Left cardiac atrium (tissue), 4 donors: ENCODE measurements around the gene ARID4B. TPM values are rescaled to one million over a fixed set of nuclear protein-coding genes. Genes with fewer than 3 reads are reported as not detected.

Experiments
- ATAC-seq, 2 donors: fragments of 200-7000 bp; cut with Tn5 transposase; one replicate each; pipeline ENCODE4 v1.9.1; 2020; ENCODE audit warnings: mild to moderate bottlenecking in 2 of 2, moderate library complexity in 2 of 2
- DNase-seq: peaks from one replicate; pipeline ENCODE4 v3.0.0-alpha.2; 2020
- intact Hi-C, 2 donors: fragments of 100-400 bp; cut with DNase I; formaldehyde crosslinking; loops; one replicate each; pipeline versions ENCODE4 v1.14.1 to v1.15.1; 2022 to 2023
- total RNA-seq, 2 donors: library from RNA; stranded (reverse); fragmentation: NEBNext Ultra II Directional; extraction: Animal tissue kit (Norgen Biotek cat#: 25700); gene quantifications; one replicate each; pipeline ENCODE4 v1.2.1, GENCODE V29; 2021
- donor health status: DM: no; HTN: yes; CAD: no.
- donor health status: DM: no; HTN: yes; CAD: no; lungs with severe emphysema.
- donor health status: DM: yes; HTN: yes; CAD: no.
- donor health status: Dilated cardiomyopathy.

The ARID4B gene
- total RNA-seq, 2 donors from 2014 or later = 17.6 to 19.3 TPM

DNA sequence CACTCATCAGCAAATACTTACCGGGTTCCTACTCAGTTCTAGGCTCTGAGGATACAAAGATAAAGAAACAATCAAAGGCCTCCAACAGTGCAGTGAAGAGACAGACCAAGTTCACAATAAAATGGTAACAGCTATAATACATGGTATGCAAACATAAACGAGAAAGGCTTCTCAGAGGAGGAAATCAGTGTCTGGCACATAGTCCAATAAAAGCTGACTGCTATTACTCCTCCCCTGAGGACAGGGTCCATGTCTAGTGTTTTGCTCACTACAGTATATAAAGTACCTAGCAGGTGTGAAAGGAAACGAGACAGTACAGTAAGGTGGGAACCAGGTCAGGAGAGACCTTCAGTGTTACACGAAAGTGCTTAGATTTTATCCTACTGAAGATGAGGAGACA lies 171.2 kb downstream of the ARID4B start:
- no peak for ATAC-seq
- no peak for DNase-seq
- intact Hi-C loops = no loop called here

DNA sequence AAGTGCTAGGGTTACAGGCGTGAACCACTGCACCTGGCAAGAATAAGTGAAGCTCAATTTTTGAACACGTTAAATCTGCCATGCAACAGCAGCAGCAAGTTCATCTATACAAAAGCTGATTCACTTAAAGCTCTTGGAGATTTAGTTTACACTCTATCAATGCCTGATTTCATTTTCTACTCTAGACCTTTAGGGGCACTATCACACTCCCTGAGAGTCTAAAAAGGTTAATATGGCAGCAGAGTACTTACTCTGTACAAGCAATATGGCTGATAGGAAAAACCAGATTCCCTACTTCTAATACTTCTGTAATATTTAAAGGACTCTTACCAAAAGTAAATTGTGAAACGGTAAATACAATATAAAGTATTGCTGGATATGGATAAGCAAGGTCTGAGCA lies 171.7 kb downstream of the ARID4B start:
- ATAC-seq = no peak
- intact Hi-C loops = no loop called here
- DNase-seq = no peak

- DNase-seq (no peak), ATAC-seq (no peak)
- intact Hi-C loops = no loop called here
These were observed 175.7 kb downstream of the ARID4B start for GRCh38 chr1:235152235-235152634.

DNA sequence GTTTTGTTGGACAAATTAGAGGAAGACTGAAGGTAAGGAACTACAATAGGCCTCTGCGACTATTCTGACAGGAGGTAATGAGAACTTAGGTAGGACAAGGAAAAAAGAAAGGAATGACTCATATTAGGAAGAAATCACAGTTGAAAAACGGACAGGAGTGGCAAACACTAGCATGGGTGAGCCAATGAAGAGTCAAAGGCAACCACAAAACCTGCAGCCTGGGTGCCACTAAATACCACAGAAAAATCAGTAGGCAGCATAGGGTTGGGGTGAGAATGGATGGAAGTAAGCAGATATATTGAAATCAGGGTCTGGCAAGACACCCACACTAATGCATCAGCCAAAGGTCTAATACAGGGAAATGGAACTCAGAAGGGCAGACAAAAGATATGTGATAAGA lies 176.9 kb downstream of the ARID4B start:
- DNase-seq (no peak), ATAC-seq (no peak)
- intact Hi-C loops = no loop called here

DNA sequence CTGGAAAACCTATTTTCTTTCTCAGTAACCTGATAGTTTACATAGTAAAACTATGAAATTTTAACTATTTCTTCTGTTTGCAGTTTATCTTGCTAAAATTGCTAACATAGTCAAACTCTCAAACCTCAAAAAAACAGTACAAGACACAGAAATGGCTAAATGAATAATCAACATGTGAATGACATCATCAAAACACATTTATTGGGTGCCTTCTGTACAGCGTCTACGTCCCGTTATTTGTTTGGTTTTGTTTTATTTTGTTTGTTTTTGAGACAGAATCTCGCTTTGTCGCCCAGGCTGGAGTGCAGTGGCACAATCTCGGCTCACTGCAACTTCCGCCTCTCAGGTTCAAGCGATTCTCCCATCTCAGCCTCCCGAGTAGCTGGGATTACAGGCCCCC lies 178.2 kb downstream of the ARID4B start:
- DNase-seq (no peak), ATAC-seq (no peak)
- intact Hi-C loops = no loop called here

GRCh38 chr1:235147269-235147668 lies 180.7 kb downstream of the ARID4B start:
- ATAC-seq (no peak), DNase-seq (no peak)
- intact Hi-C loops = no loop called here

DNA sequence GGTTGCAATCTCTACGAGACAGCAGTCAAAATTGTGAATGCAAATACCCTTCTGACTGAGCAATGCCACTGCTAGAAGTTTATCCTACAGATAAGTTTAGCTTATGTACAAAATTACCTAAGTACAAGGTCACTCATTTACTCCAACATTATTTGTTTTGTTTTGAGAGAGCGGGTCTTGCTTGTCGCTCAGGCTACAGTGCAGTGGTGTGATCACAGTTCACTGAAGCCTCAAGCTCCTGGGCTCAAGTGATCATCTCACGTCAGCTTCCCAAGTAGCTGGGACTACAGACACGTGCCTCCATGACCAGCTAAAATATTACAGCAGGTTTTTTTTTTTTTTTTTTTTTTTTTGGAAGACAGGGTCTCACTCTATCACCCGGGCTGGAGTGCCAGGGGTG lies 182.3 kb downstream of the ARID4B start:
- no peak for DNase-seq
- no peak for ATAC-seq
- intact Hi-C loops = no loop called here

DNA sequence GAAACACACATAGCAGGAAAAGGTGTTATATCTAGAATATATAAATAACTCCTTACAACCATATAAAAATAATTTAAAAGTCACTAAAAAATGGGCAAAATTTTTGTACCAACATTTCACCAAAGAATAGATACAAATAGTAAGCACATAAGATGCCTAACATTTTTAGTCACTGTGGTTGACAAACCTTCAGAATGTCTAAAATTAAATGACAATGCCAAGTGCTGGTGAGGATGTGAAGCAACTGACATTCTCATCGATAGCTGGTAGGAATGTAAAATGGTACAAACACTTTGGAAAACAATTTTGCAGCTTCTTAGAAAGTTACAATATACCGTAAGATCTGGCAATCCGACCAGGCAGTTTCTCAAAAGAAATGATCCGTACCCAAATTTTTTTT lies 185.0 kb downstream of the ARID4B start:
- DNase-seq = no peak
- no peak for ATAC-seq
- intact Hi-C loops = no loop called here

- no peak for DNase-seq
- intact Hi-C loops = no loop called here
- ATAC-seq = no peak
These were observed 188.7 kb downstream of the ARID4B start for GRCh38 chr1:235139315-235139714.

- no peak for ATAC-seq
- DNase-seq = no peak
- intact Hi-C loops = no loop called here
These were observed 189.2 kb downstream of the ARID4B start for GRCh38 chr1:235138821-235139220.

DNA sequence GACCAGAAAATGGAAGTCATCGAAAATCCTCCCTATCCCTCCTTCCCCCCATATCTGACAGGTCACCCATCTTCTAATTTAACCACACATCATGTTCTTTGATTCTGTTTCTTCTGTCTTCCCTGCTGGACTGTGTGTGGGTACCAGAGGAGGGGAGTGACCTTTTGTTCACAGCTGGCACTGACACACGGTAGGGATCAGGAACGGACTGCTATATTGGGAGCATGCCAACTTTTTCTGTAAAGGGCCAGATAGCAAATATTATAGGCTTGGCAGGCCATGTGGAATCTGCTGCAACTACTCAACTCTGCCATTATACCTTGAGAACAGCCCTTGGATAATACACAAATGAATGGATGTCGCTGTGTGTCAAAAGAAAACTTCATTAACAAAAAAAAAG lies 191.9 kb downstream of the ARID4B start:
- intact Hi-C loops = no loop called here
- ATAC-seq = no peak
- DNase-seq = no peak

DNA sequence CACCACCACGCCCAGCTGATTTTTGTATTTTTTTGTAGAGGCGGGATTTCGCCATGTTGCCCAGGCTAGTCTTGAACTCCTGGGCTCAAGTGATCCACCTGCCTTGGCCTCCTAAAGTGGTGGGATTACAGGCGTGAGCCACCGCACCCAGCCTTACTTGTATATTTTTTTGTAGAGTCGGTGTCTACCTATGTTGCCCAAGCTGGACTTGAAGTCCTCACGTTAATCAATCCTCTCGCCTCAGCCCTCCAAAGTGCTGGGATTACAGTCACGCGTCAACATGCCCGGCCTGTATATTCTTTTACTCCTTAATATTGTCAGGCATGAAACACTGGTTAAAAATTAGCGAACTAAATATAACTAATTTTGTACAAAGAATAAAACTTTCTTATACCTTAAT lies 193.8 kb downstream of the ARID4B start:
- ATAC-seq = no peak
- no peak for DNase-seq
- intact Hi-C loops = no loop called here

GRCh38 chr1:235133086-235133485 lies 194.9 kb downstream of the ARID4B start:
- DNase-seq (no peak), ATAC-seq (no peak)
- intact Hi-C loops = no loop called here

DNA sequence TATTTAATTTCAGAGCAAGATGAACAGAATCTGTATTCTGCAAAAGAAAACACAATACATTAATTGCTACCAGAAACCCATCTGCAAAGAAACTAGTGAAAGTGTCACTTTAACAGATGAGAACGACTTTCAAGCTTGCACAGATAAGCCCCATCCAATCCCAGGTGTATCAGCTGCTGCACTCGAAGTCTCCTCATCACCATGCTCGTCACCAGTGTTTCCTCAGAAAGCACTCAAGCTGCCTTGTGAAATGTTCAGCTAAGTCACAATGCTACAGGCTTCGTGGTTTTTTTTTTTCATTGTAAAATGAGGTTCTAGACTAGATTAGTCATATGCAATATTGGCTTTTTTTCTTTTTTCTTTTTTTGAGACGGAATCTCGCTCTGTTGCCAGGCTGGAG lies 196.0 kb downstream of the ARID4B start:
- intact Hi-C loops = no loop called here
- ATAC-seq = no peak
- DNase-seq = no peak

DNA sequence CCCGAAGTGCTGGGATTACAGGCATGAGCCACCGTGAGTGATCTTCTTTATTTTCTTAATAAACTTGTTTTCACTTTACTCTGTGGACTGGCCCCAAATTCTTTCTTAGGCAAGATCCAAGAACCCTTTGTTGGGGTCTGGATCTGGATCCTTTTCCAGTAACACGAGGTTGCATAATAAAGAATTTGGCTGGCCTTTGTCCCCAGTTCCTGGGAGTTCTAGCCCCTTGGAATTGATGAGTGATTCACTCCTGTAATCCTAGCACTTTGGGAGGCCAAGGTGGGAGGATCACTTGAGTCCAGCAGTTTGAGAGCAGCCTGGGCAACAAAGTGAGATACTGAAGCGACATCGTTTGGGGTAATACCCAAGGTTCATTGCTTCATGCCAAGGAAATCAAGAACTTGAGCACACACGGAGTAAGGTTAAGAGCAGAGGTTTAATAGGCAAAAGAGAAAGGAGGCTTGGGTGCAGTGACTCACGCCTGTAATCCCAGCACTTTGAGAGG lies 197.2 kb downstream of the ARID4B start:
- ATAC-seq (no peak), DNase-seq (no peak)
- intact Hi-C loops = no loop called here

- DNase-seq = no peak
- no peak for ATAC-seq
- intact Hi-C loops = no loop called here
These were observed 198.0 kb downstream of the ARID4B start for GRCh38 chr1:235129774-235130570.

DNA sequence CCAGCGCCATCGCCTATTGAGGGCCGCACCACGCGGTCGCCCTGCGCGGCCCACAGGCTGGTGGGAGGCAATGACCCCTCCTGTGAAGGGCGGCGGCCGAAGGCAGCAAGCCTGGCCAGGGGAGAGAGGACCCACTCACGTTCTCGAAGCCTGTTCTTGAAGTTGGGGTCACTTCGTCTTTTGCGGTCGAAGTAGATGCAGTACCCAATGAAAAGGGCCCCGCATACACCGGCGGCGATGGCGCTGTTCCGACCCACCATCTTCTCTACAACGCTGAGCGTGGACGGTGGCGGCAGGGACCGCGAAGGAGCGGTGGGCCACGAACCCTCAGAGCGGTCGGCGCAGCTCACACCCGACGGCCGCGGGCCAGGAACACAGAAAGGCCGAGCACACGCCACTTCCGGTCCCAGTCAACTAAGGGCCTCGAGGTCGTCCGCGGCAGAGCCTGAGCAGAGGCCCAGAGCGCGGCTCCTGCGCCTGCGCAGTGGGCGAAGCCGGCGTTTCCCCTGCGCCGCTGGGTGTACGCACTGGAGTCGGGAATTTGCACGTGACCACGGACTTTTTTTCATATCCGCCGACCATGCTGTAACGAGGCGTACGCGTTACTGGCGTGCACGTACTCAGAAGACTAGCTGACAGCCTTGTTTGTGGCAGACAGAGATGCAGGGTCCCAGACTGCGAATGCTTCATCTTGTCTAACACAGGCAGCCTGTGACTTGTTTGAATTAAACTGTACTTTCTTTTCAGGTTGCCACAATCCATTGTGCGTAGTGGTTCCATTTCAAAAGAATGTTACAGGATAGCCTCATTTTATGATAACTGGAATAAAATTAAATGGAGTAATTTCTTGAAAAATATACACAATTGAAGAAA lies 199.3 kb downstream of the ARID4B start, which contains the start of gene TOMM20:
Gene TOMM20, minus strand, starts transcription at position 382 of the 873 bp plus-strand sequence. Its CDS starts 122 bp downstream, at position 260.
- ATAC-seq (peak; percentile 98), DNase-seq (peak; percentile 96)
- intact Hi-C loops = no loop called here

DNA sequence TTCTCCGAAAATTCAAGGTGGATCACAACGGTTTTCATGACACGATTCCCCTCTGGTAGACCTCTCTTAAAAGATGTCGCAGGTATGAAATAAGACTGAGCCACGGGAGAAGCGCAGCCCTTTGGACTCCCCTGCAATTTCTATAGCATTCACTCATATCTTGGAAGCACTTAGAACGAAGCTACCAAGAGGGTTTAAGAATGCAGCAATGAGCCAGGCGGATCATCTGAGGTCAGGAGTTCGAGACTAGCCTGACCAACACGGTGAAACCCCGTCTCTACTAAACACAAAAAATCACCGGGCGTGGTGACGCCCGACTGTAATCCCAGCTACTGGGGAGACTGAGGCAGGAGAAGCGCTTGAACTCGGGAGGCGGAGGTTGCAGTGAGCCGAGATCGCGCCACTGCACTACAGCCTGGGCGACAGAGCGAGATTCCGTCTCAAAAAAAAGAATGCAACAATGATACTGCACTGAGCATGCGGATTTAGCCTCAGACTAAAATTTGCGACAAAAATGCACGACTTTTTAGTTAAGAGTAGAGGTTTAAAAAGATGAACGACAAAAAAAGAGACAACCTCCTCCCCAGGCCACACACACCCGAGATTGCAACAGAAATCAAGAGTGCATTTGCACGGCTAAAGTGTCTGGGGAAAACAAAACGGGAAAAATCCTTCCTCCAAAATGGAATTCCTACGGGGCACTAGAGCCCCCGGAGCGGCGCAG lies 200.1 kb downstream of the ARID4B start:
- ATAC-seq (peak; percentile 11 to 14), DNase-seq (no peak)
- intact Hi-C loops = no loop called here

DNA sequence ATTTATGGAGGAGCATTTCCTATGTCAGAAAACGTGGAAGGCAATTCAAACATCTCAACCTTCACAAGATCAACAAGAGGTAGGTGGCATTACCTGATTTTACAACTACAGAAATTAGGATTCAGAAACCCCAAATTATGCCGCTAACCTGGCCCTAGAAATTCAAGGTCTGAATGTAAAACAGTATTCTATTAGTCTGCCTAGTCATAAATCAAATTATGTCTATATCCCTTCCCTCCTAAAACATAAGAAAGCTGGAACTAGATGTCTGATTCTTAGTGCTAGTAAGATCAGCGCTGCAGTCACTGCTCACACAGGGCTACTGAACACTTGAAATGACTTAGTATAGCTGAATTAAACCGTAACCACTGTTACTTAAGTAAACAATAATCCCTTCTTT lies 200.8 kb downstream of the ARID4B start:
- intact Hi-C loops = no loop called here
- no peak for DNase-seq
- no peak for ATAC-seq

- intact Hi-C loops = no loop called here
- DNase-seq = no peak
- no peak for ATAC-seq
These were observed 203.3 kb downstream of the ARID4B start for GRCh38 chr1:235124665-235125064.
